Myometrial cell (primary cell): ENCODE results near the gene MAP3K3. TPM values are rescaled to one million over a fixed set of nuclear protein-coding genes. Genes with fewer than 3 reads are reported as not detected.

Experiments
- total RNA-seq: library from RNA; depleted of rRNA; stranded (reverse); fragments of >200 nt; gene quantifications from 2 replicates; pipeline ENCODE4 v1.2.3, GENCODE V29; 2015

The MAP3K3 gene
- total RNA-seq: 23.7 and 27.4 TPM in 2 replicates

DNA sequence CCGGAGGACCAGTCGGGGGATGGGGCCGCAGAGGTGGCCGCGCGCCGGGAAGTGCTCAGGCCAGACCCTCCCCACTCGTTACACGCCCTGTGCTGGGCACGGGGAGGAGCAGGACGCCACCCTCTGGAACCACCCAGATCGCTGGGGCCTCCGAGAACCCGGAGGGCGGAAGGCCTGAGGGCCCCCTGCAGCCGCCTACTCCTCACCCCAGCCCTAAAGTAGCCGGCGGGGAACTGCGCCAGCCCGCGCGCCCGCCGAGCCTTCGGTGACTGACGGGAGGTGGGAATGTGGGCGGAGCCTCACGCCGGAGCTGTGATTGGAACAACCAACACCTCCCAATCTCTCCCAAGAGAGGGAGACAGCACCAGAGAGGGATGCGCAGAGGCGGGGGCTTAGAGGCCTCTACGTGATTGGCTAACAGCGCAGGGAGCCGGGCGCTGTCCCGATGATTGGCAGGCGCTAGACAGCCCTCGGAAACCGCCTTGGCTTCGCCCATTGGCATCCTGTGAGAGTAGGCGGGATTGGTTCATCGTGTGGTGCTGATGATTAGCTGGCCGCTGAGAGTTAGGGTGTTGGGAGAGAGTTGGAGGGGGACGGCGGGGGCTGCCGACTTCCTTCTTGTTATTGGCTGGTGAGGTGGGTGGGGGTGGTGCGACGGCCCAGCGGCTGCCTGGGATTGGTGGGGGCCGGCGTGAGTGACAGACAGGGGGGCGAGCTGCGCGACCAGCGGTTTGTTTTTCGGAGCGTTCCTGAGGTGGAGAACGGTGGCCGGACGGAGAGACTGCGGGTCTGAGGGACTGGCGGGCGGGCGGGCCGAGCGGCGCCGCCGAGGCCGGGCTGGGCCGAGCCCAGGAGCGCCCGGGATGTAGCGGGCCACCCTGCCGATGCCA lies at the start of gene MAP3K3:
TSS of gene MAP3K3 (plus strand) at position 734 of the 890 bp plus-strand sequence. CDS start 343 bp downstream, outside the sequence.

DNA sequence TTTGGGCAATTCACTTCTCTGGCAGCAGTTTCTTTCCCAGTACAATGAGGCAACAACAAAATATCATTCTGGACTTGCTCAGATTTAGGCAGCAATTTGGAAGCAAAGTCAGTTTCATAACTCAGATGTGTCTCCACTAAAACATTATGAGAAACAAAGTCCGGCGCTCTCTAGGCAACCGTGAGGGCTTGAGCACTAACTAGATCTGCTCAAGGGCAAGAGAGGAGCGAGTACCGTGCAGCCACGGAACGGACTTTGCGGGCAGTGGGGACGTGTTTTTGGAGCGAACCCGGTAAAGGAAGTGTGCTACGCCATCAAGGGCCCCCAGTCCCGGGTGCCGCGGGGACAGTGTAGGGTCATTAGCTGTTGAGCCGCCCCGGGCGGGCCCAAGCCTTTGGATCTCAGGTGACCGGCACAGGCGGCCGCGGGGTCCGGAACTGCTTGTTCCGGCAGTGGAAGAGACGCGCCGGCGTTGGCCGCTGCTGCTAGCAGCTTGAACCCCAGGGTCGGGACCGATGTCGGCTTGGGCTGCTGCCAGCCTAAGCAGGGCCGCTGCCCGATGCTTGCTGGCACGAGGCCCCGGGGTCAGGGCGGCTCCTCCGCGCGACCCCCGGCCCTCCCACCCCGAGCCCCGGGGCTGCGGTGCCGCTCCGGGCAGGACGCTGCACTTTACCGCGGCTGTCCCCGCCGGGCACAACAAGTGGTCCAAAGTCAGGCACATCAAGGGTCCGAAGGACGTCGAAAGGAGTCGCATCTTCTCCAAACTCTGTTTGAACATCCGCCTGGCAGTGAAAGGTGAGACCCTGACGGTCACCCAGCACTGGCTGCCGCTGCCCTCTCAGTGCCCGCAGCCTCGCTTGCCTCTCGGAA lies 21.4 kb upstream of the MAP3K3 start, which contains the start of gene TACO1:
TSS of gene TACO1 (plus strand) at position 327 of the 870 bp plus-strand sequence. CDS start at position 516, 189 bp downstream.

DNA sequence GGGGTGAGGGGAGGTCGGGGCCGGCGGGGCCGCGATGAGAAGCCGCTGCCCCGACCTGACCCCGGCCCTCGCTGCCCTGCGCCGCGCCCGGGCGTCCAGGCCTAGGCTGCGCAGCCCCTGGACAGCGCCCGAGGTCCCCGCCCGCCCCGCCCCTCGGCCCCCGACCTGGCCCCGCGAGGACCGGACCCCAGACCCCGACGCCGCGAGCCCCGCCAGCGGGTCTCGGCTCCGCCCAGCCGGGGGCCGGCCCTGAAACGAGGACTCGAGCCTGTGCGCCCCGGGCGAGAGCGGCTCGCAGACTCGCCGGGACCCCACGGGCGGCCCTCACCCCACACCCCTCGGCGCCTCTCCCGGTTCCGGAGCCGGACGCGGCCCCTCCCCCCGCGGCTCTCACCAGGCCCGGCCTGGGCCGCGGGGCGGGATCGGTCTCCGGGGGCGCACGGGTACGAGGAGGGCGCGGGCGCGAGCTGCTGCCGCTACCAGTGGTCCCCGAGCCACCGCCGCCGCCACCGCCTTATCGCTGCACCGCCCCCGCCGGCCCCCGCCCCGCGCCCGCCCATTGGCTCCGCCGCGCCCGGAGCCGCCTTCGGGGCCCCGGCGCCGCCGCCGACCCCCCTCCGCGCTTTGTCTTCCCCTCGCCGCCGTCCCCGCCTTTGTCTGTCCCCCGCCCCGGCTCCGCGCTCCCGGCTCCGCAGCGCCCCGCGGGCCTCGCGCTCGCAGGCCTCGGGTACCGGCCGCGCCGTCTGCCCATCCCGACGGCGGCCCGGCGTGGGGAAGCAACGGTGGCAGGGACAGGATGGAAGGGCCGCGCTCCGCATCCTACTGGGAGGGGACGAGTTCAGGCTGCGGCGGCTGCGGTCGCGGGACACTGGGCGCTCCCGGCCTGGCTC lies 77.7 kb downstream of the MAP3K3 start, which contains the start of gene LIMD2:
TSS of gene LIMD2 (minus strand) at position 488 of the 890 bp plus-strand sequence. CDS start 827 bp downstream, outside the sequence.

DNA sequence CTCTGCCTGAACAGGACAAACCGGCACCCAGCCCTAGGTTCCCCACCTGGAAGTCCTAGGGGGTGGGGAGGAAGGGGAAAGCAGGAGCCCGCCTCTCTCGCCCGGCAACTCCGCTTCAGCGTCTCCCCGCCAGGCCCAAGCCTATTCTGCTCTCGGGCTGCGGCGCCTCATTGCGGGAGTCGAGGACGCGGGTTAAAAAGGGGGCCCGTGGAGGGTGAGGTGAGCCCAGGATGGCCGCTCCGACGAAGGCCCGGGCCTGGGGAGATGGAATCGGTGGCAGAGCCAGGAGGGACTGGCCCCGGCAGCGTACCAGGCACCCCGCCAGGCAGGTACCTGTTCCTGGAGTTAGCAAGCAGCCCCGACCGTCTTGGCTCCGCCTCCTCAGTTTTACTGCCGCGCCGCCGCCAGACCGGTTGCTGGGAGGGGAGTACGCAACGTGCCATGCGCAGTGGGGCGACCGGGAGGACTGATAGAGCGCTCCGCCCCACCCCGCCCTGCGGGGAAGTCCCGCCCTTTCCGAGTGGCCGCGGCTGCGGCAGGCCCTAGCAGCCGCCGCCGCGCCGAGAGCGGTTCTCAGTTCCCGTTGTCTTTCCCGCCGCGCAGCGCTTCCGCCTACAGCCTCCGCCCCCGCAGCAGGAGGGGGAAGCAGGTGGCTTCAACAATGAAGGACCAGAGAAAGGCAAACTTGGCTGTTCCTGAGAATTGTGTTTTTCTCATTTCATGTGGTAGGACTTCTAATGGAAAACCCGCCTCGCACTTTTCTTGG lies 119.4 kb downstream of the MAP3K3 start, which contains the start of gene STRADA:
TSS of gene STRADA (minus strand) at position 392 of the 766 bp plus-strand sequence. CDS start 13,430 bp downstream, outside the sequence.

Other genes starting within 250 kb of the MAP3K3 start
- 15.6 and 27.4 TPM in 2 replicates for gene CYB561, start 176.1 kb upstream of the MAP3K3 start, total RNA-seq
- gene ACE, start 145.4 kb upstream of the MAP3K3 start, total RNA-seq: 1.9 and 5.5 TPM in 2 replicates
- not detected in 2 replicates for gene KCNH6, start 99.1 kb upstream of the MAP3K3 start, total RNA-seq
- gene DCAF7, start 71.9 kb upstream of the MAP3K3 start, total RNA-seq: 28.3 and 34.4 TPM in 2 replicates
- 28.8 and 32.6 TPM in 2 replicates for gene TACO1, start 21.5 kb upstream of the MAP3K3 start, total RNA-seq
- gene LIMD2, start 77.7 kb downstream of the MAP3K3 start, total RNA-seq: 5.5 and 8.0 TPM in 2 replicates
- gene STRADA, start 119.4 kb downstream of the MAP3K3 start, total RNA-seq: 22.5 and 32.9 TPM in 2 replicates
- gene CCDC47, start 151.2 kb downstream of the MAP3K3 start, total RNA-seq: 25.5 and 31.1 TPM in 2 replicates
- 35.5 and 39.2 TPM in 2 replicates for gene DDX42, start 151.8 kb downstream of the MAP3K3 start, total RNA-seq
- gene PSMC5, start 205.0 kb downstream of the MAP3K3 start, total RNA-seq: 61.3 and 66.9 TPM in 2 replicates
- 43.4 and 70.3 TPM in 2 replicates for gene FTSJ3, start 205.2 kb downstream of the MAP3K3 start, total RNA-seq
- gene SMARCD2, start 220.3 kb downstream of the MAP3K3 start, total RNA-seq: 112 and 129 TPM in 2 replicates